DND-41 (cell line): Measurements from ENCODE around the gene BRI3BP.

ENCODE experiments used
- ATAC-seq: fragments of 200-7000 bp; cut with Tn5 transposase; 3 replicates; pipeline ENCODE4 v1.9.1; 2021; ENCODE audit warnings: low read depth; ENCODE audit not compliant: insufficient read depth
- DNase-seq: peaks from one replicate; pipeline ENCODE4 v3.0.0-alpha.2; 2020
- H2AFZ ChIP-seq: 2 replicates; pipeline ENCODE4 v1.6.0; 2012; ENCODE audit warnings: low read depth, low read length
- H3K27ac ChIP-seq: 2 replicates; pipeline ENCODE4 v1.5.1; 2012; ENCODE audit warnings: low read length, inconsistent platforms
- H3K27me3 ChIP-seq: fragments of 200-600 bp; sonication (generic); 2 replicates; pipeline ENCODE4 v1.6.0; 2012; ENCODE audit warnings: low read length, mild to moderate bottlenecking, inconsistent platforms; ENCODE audit not compliant: insufficient read depth, poor library complexity
- H3K36me3 ChIP-seq: 2 replicates; pipeline ENCODE4 v1.5.1; 2012; ENCODE audit warnings: low read length, inconsistent platforms; ENCODE audit not compliant: insufficient read depth
- H3K4me1 ChIP-seq: 2 replicates; pipeline ENCODE4 v1.5.1; 2012; ENCODE audit warnings: mild to moderate bottlenecking, low read length; ENCODE audit not compliant: insufficient read depth
- H3K4me2 ChIP-seq: 2 replicates; pipeline ENCODE4 v1.6.0; 2012; ENCODE audit warnings: mild to moderate bottlenecking, moderate library complexity, low read length, inconsistent platforms; ENCODE audit not compliant: insufficient read depth
- H3K4me3 ChIP-seq, 2 experiments: fragments of 200-600 bp in 1 of 2; shearing (Covaris generic) in 1 of 2; 2 replicates each; pipeline ENCODE4 v1.5.1; 2012 to 2016; ENCODE audit warnings: inconsistent platforms in 2 of 2, low read length in 2 of 2, mild to moderate bottlenecking in 2 of 2, low read depth in 1 of 2, moderate library complexity in 1 of 2
- H3K79me2 ChIP-seq: 2 replicates; pipeline ENCODE4 v1.6.0; 2012; ENCODE audit warnings: low read length, inconsistent platforms; ENCODE audit not compliant: insufficient read depth
- H3K9ac ChIP-seq: 2 replicates; pipeline ENCODE4 v1.6.0; 2012; ENCODE audit warnings: low read depth, mild to moderate bottlenecking, inconsistent platforms, low read length, moderate library complexity
- H3K9me3 ChIP-seq: 2 replicates; pipeline ENCODE4 v1.5.1; 2012; ENCODE audit warnings: low read length, moderate library complexity, mild to moderate bottlenecking, inconsistent platforms; ENCODE audit not compliant: insufficient read depth, severe bottlenecking
- H4K20me1 ChIP-seq: 2 replicates; pipeline ENCODE4 v1.6.0; 2012; ENCODE audit warnings: low read length; ENCODE audit not compliant: insufficient read depth
- EZH2 ChIP-seq: IDR thresholded peaks from 3 replicates; pipeline ENCODE4 v1.6.1; 2012; ENCODE audit warnings: borderline replicate concordance, low read depth, mild to moderate bottlenecking, moderate library complexity, low read length, inconsistent platforms; ENCODE audit not compliant: severe bottlenecking
- TF ChIP-seq, protein P1 (sequence below): IDR thresholded peaks from 2 replicates; pipeline ENCODE4 v1.5.1; 2012; ENCODE audit warnings: borderline replicate concordance, low read length, moderate library complexity, mild to moderate bottlenecking; ENCODE audit not compliant: poor library complexity, severe bottlenecking; ENCODE audit errors: extremely low read depth

Gene BRI3BP

GRCh38 chr12:125021771-125022170 lies 28.3 kb downstream of the BRI3BP start:
- Histone ChIP-seq H4K20me1 (no peaks in the 10 kb centered on the region), H3K79me2 (peaks cover 3% of the 10 kb centered on the region; the same call in 1 of the 2 replicates), H3K27me3 (no peaks in the 10 kb centered on the region), H2AFZ (no peak overlapping the region), H3K9me3 (no peaks in the 10 kb centered on the region), H3K9ac (no peak overlapping the region), H3K4me1 (no peaks in the 10 kb centered on the region), H3K27ac (no peak overlapping the region), H3K36me3 (peaks cover 78% of the 10 kb centered on the region), H3K4me3 (no peak overlapping the region), H3K4me2 (no peak overlapping the region)
- no peak for ATAC-seq
- DNase-seq = no peak
- TF ChIP-seq, protein P1, sequence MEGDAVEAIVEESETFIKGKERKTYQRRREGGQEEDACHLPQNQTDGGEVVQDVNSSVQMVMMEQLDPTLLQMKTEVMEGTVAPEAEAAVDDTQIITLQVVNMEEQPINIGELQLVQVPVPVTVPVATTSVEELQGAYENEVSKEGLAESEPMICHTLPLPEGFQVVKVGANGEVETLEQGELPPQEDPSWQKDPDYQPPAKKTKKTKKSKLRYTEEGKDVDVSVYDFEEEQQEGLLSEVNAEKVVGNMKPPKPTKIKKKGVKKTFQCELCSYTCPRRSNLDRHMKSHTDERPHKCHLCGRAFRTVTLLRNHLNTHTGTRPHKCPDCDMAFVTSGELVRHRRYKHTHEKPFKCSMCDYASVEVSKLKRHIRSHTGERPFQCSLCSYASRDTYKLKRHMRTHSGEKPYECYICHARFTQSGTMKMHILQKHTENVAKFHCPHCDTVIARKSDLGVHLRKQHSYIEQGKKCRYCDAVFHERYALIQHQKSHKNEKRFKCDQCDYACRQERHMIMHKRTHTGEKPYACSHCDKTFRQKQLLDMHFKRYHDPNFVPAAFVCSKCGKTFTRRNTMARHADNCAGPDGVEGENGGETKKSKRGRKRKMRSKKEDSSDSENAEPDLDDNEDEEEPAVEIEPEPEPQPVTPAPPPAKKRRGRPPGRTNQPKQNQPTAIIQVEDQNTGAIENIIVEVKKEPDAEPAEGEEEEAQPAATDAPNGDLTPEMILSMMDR = no peak
- TF ChIP-seq EZH2 = no peak

- no peak overlapping the region for H3K4me2 ChIP-seq
- H2AFZ ChIP-seq = no peak overlapping the region
- no peaks in the 10 kb centered on the region for H3K9me3 ChIP-seq
- H3K79me2 ChIP-seq = no peaks in the 10 kb centered on the region; the same call in 1 of the 2 replicates
- no peak overlapping the region for H3K9ac ChIP-seq
- no peaks in the 10 kb centered on the region for H4K20me1 ChIP-seq
- DNase-seq (no peak), ATAC-seq (no peak)
- TF ChIP-seq, protein P1 = no peak
- TF ChIP-seq EZH2 = no peak
- H3K4me3 ChIP-seq = no peak overlapping the region
- no peaks in the 10 kb centered on the region for H3K4me1 ChIP-seq
- no peak overlapping the region for H3K27ac ChIP-seq
- no peaks in the 10 kb centered on the region for H3K27me3 ChIP-seq
- peaks cover 77% of the 10 kb centered on the region for H3K36me3 ChIP-seq
These were observed 29.6 kb downstream of the BRI3BP start for GRCh38 chr12:125023065-125023464.

DNA sequence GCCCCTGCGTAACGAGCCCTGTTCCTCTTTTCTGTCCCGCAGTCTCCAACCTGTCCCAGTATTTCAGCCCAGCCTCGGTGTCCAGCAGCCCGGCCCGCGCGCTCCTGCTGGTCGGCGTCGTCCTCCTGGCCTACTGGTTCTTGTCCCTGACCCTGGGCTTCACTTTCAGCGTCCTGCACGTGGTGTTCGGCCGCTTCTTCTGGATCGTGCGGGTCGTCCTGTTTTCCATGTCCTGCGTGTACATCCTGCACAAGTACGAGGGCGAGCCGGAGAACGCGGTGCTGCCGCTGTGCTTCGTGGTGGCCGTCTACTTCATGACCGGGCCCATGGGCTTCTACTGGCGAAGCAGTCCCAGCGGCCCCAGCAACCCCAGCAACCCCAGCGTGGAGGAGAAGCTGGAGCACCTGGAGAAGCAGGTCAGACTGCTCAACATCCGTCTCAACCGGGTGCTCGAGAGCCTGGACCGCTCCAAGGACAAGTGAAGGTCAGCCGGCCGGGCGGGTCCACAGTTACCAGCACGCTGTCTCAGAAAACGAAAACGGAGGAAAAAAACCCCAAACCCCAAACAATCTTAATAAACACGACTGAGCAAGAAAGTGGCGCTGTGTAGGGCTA lies 31.6 kb downstream of the BRI3BP start:
- Histone ChIP-seq H3K36me3 (peaks cover 82% of the 10 kb centered on the region), H3K4me2 (no peak overlapping the region), H4K20me1 (peaks cover 6% of the 10 kb centered on the region; the same call in 1 of the 2 replicates), H3K9me3 (no peaks in the 10 kb centered on the region), H3K4me3 (no peak overlapping the region), H3K27ac (no peak overlapping the region), H3K9ac (no peak overlapping the region), H3K27me3 (no peaks in the 10 kb centered on the region), H3K79me2 (no peaks in the 10 kb centered on the region; the same call in 1 of the 2 replicates), H2AFZ (no peak overlapping the region), H3K4me1 (no peaks in the 10 kb centered on the region)
- TF ChIP-seq, protein P1 = no peak
- TF ChIP-seq EZH2 = no peak
- DNase-seq = no peak
- no peak for ATAC-seq
